ENCODE data around the gene LAMA5. TPM values are rescaled to one million over a fixed set of nuclear protein-coding genes. Genes with fewer than 3 reads are reported as not detected.
A peak's percentile ranks its signal among the peaks of the same experiment; 100 is the strongest.

The LAMA5 gene
- total and polyA plus RNA-seq, 2 experiments from 2014 or later = 201 to 298 TPM

DNA sequence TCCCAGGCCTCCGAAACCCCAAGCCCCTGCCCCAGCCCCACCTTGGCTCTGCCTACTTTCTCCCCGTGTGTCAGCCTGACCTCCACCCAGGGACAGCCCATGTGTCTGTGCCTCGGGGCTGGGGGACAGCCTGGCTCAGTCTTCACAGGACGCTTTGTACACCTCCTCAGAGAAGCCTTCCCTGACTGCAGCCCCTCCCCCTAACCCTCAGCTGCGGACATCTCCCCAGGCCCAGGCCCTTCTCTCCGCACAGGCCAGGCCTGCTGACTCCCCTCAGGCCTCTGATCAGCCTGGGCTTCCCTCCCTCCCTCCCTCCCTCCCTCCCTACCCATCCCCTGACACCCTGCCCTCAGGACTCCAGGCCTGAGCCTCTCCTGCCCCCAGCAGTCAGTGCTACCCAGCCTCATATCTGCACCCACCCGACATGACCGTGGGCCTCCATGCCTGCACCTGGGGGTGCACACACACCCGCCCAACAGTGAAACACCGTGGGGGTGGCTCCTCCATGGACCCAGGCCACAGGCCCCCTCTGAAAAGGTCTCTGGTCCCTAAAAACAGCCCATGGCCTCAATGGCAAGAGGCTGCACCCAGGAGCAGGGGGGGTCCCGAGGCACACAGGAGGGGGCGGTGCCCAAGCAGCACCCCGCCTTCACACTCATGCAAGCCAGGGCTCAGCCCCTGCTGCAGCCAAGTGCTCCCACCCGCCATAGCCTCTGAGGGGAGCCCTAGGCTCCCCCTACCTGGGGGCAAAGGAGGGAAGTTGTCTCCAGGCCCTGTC is 12.9 kb downstream of the LAMA5 start:
- Mint-ChIP-seq H3K4me1 (peaks cover 14% of the 10 kb centered on the region), H3K36me3 (ENCODE audit: low read depth) (peaks cover 24% of the 10 kb centered on the region), H3K4me3 (no peak overlapping the region), H3K27me3 (ENCODE audit: insufficient read depth, low read depth, poor library complexity) (peaks cover 5% of the 10 kb centered on the region), H3K27ac (no peak overlapping the region), H3K9me3 (peaks cover 9% of the 10 kb centered on the region)
- Histone ChIP-seq H3K9me2 (ENCODE audit: insufficient read depth) (no peaks in the 10 kb centered on the region), H3K27me3 (ENCODE audit: insufficient read depth) (no peaks in the 10 kb centered on the region), H3K4me1 (ENCODE audit: insufficient read depth) (peaks cover 22% of the 10 kb centered on the region), H3K36me3 (ENCODE audit: insufficient read depth) (no peaks in the 10 kb centered on the region; the same call in 1 of the 2 replicates), H3K4me2 (no peak overlapping the region), H3K27ac (ENCODE audit: low read depth) (peak overlapping the region; percentile 79; the same call in 1 of the 2 replicates), H3K4me3 (no peak overlapping the region), H2AFZ (no peak overlapping the region), H4K20me1 (replicated peaks; ENCODE audit: insufficient read depth) (peaks cover 12% of the 10 kb centered on the region), H3F3A (replicated peaks; ENCODE audit: low read depth) (peaks cover 11% of the 10 kb centered on the region), H3K79me2 (replicated peaks; ENCODE audit: insufficient read depth) (peaks cover 50% of the 10 kb centered on the region)
- DNase-seq (ENCODE audit: low spot score) (no peak), ATAC-seq (peak; percentile 3; the same call in 2 of the 3 replicates)
- TF ChIP-seq EZH2 (IDR thresholded peaks at IDR 0.05; ENCODE audit: low read depth, unreplicated experiment) = no peak
- no peak for TF ChIP-seq ETS1 (IDR thresholded peaks at IDR 0.05)
- no peak for TF ChIP-seq POLR2AphosphoS5 (IDR thresholded peaks at IDR 0.05; ENCODE audit: low read depth)
- TF ChIP-seq EZH2phosphoT487 (IDR thresholded peaks at IDR 0.05; ENCODE audit: unreplicated experiment) = no peak
- no peak for TF ChIP-seq CREB1 (CRISPR knock-in tag; IDR thresholded peaks at IDR 0.05; ENCODE audit: low read depth)
- TF ChIP-seq, protein P1, sequence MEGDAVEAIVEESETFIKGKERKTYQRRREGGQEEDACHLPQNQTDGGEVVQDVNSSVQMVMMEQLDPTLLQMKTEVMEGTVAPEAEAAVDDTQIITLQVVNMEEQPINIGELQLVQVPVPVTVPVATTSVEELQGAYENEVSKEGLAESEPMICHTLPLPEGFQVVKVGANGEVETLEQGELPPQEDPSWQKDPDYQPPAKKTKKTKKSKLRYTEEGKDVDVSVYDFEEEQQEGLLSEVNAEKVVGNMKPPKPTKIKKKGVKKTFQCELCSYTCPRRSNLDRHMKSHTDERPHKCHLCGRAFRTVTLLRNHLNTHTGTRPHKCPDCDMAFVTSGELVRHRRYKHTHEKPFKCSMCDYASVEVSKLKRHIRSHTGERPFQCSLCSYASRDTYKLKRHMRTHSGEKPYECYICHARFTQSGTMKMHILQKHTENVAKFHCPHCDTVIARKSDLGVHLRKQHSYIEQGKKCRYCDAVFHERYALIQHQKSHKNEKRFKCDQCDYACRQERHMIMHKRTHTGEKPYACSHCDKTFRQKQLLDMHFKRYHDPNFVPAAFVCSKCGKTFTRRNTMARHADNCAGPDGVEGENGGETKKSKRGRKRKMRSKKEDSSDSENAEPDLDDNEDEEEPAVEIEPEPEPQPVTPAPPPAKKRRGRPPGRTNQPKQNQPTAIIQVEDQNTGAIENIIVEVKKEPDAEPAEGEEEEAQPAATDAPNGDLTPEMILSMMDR (conservative IDR thresholded peaks at IDR 0.05; ENCODE audit: low read depth in 2 of 2) = no peak
- TF ChIP-seq JUNB (IDR thresholded peaks at IDR 0.05; ENCODE audit: unreplicated experiment) = no peak
- TF ChIP-seq ZNF114 (CRISPR knock-in tag; IDR thresholded peaks at IDR 0.05) = no peak
- TF ChIP-seq STAT1 (IDR thresholded peaks at IDR 0.05; ENCODE audit: unreplicated experiment) = no peak
- no peak for TF ChIP-seq ZNF462 (CRISPR knock-in tag; IDR thresholded peaks at IDR 0.05)
- TF ChIP-seq REST (IDR thresholded peaks at IDR 0.05; ENCODE audit: unreplicated experiment) = no peak
- no peak for TF ChIP-seq NANOG (IDR thresholded peaks at IDR 0.05; ENCODE audit: borderline replicate concordance)
- TF ChIP-seq ZNF331 (CRISPR knock-in tag; IDR thresholded peaks at IDR 0.05; ENCODE audit: low read depth) = no peak

Measured in GM23338 (cell line).